Measurements from ENCODE around the gene C21orf58.

C21orf58 gene

DNA sequence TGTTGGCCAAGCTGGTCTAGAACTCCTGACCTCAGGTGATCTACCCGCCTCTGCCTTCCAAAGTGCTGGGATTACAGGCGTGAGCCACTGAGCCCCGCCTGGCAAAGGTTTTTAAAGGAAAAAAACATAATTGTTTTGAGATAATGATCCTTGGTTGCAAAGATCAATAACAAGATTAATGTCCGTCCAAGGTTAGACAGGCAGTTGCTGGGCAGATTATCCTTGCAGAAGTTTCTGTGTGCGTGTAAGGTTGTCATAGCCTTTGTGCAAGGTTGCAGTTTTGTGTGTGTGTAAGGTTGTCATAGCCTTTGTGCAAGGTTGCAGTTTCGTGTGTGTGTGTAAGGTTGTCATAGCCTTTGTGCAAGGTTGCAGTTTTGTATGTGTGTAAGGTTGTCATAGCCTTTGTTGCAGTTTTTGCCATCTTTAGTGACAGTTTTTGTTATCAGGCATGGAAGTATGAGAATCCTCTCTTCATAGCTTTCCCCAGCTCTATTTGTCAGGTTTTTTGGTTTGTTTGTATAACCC, 34.0 kb downstream of the C21orf58 start:
- no peak for DNase-seq

DNA sequence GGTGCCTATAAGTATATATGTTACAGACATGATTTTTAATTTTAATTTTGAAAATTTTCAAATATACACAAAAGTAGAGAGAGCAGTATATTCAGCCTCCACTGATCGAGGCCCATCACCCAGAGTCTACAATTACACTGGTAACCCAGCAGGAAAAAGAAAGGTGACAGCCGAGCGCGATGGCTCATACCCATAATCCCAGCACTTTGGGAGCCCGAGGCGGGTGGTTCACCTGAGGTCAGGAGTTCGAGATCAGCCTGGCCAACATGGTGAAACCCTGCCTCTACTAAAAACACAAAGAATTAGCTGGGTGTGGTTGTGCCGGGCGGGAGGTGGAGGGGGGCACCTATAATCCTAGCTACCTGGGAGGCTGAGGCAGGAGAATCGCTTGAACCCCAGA, 36.1 kb downstream of the C21orf58 start:
- DNase-seq = no peak

DNA sequence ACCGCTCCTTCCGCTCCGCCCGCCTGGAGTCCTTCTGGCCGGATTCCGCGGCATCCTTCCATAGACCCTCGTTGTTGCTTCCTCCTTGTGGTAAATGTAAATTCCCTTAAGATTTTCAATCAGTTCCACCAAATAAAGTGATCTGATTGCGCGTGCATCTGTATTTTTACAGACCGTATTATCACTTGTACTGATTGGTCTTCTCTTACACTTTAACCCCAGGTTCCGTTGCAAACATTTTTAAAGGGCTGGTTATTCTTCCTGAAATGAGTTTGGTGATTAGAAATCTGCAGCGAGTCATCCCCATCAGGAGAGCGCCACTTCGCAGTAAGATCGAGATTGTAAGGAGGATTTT, 37.0 kb downstream of the C21orf58 start:
- DNase-seq = no peak

DNA sequence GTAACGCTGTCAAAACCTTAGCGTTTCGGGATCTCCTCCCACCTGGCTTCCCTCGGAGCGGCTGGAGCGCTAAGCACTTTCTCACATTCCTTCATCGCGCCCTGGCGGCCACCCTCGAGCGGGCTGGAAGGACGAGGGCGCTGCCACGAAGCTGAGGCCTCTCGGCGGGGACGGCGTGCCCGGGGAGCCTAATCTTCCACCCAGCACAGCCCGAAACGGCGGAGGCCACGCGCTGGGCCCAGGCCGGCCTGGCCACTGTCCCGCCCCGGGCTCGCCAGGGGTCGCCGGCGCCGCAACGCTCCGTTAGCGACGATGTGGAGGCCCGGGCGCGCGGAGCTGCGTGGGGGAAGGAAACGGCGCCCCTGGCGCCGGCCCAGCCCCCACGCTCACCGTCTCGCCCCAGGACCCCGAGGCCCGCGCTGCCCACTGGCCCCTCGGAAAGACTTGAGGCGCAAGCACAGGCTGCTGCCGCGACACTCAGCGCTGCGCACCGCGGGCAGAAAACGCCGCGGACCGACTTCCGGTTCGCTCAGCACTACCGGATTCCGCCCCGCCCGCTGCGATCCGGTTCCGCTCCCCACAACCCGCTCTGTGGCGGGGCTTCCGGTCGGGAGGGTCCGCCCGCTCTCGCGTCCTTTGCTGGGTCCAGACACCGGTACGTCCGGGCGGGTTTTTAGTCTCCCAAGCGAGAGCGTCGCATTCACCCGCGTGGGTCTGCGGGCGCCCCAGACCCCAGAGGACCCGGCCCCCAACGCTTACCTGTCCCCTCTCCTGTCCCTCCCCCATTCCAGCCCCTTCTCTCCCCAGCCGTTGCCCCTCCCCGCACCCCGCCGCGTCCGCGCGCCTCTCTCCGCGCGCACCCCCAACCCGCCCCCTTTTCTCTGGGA, 37.7 kb downstream of the C21orf58 start, which contains the start of gene YBEY:
Gene YBEY (plus strand): TSS at position 582 of the 887 bp plus-strand sequence. CDS start 572 bp downstream, outside the sequence.
- peak; percentile 78 for DNase-seq

DNA sequence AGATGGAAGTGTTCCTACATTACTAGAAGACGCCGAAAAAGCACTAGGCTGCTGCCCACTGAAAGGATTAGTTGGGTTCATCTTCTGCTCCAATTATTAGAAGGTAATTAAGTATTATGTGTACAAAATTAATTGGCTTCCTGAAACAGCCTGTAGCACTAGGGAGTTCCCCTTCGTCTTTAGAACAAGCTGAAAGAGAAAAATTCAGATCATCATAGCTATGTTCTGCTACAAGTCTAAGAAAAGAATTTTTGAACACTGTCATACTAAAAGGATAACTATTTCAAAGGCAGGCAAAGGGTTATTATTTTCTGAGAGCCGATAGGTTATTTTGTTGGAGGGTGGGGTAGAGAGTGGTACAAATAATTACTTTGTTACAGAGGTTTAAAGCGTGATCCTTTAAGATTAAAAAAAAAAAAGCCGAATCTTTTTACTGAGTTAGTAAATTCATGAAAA, 38.4 kb downstream of the C21orf58 start, which contains the start of gene MCM3AP:
Gene MCM3AP (minus strand): TSS at position 406 of the 456 bp plus-strand sequence. CDS start 325 bp downstream, at position 81.
- DNase-seq = no peak

DNA sequence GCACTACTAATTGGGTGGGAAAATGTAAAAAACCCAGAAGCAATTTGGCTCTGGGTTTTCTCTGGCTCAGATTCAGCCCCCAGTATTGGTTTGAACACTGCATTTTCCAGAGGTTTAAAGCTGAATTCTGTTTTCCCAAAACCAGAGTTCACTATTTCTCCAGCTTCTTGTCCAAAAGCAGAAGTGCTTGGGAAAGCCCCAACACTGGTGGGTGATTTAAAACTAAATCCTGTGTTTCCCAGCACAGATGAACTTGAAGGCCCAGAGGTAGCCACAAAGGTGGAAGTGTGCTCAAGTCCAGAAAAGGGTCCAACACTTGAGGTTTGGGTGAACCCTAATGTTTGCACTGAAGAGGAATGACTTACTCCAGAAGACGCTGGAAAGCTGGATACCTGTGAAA, 38.9 kb downstream of the C21orf58 start:
- no peak for DNase-seq

DNA sequence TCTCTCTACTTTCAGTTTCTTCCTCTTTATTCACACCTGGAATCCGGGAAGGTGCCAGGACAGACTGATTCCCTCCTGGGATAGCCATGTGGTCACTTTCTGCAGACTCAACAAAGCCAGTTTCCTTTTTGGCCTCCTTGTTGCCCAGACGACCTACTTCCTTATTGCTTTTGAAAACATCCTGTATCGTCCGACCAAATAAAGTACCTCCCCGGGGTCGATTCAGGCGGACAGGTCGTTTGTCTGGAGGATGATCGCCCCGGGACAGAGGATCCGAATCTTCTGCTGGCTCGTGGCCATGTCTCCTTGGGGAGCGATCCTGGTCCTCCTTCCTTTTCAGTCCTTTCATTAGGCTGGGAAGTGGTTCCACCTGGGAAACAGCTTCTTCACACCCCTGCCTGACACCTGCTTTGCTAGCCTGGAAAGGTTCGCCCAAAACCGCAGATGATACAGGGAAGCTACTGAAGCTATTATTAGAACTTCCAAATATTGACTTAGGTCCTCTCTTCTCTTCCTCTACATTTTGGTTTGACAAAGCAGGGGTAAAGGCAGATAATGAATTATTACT, 39.5 kb downstream of the C21orf58 start:
- DNase-seq = no peak

DNA sequence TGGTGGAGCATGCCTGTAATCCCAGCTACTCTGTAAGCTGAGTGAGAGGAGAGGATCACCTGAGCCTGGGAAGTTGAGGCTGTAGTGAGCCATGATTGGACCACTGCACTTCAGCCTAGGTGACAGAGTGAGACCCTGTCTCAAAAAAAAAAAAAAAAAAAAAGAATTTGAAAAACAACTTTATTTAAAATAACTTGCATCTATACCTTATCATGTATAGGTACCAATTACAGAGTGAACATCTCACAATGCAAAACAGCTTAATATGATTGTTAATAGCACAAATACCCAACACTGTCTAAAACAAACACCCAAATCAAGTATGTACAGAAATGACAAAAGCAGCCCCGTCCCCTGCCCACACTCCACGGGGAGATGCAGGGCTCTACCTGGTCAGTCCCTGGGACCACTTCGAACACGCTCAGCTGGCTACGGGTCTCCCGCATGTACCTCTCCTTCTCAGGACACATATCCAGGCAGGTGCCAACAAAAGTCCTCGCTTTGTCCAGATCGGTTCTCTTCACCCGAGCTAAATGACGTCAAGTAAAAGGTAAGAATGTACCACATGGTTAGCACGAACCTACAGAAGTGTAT, 48.8 kb downstream of the C21orf58 start:
- DNase-seq = no peak

DNA sequence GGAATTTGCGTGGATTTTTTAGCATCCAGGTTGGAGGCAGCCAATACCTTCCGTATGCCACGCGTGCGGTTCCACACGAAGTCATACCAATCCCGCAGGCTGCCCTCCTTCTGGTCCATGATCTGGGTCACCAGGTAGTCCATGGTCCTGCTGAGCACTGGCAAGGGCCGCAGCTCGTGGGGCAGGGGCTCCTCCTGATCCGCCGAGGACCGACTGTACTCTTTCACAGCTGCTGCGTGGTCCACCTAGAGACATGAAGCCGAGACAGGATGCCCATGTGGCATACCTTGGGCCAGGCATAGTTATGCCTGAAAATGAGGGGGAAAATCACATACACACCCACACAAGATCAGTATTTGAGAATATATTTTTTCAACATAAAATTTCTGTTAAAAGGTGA, 50.3 kb downstream of the C21orf58 start:
- DNase-seq = no peak

DNA sequence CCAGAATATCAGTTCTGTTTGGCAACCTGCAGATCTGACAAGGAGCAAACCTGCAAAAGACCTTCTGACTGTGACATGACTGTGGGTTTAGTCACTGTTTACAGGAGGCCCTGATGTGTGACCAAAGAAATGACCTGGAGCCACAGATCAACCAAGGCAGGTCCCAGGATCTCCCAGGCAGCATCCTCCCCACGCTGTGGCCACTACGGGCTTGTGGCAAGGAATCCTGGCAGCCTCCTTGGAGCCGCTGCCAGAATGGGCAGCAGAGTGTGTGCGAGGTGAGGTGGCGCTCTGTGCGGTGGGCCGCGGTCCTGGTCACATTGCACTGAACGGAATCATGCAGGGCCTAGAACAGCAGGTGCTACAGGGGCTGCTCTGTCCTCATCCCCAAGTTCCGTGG, 54.2 kb downstream of the C21orf58 start:
- no peak for DNase-seq

DNA sequence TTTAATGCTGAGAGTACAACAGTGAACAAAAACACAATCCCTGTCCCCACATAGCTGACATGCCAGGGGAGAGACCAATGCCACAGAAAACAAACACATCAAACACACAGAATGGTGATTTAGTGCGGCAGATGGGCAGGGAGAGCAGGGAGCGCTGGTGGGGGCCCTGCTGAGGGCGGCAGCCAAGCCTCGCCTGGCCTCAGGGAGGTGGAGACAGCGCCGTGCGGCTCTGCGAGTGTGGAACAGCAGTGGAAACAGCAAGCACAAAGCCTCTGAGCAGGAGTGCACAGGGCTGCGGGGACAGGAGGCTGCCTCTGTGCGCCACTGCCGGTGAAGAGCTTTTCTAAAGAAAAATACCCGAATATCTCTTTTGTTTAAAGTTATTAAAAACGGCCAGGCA, 55.3 kb downstream of the C21orf58 start:
- no peak for DNase-seq

DNA sequence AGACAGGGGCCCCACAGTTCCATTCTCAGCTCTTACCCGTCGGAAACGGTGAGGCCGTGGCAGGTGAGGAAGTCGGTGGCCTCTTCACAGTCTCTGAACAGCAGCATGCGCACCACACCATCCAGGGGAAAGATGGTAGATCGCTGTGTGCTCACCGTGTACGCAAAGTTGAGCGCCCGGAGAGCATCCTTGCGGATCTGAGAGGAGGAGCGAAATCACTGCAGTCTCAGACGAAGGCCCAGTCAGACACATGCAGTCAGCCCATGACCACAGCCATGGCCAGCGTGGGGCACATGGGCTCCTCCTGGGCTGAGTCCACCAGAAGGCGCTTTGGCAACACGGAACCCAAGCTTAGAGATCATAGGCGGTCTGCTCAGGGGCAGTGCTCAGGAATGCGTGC, 56.7 kb downstream of the C21orf58 start:
- DNase-seq = no peak

DNA sequence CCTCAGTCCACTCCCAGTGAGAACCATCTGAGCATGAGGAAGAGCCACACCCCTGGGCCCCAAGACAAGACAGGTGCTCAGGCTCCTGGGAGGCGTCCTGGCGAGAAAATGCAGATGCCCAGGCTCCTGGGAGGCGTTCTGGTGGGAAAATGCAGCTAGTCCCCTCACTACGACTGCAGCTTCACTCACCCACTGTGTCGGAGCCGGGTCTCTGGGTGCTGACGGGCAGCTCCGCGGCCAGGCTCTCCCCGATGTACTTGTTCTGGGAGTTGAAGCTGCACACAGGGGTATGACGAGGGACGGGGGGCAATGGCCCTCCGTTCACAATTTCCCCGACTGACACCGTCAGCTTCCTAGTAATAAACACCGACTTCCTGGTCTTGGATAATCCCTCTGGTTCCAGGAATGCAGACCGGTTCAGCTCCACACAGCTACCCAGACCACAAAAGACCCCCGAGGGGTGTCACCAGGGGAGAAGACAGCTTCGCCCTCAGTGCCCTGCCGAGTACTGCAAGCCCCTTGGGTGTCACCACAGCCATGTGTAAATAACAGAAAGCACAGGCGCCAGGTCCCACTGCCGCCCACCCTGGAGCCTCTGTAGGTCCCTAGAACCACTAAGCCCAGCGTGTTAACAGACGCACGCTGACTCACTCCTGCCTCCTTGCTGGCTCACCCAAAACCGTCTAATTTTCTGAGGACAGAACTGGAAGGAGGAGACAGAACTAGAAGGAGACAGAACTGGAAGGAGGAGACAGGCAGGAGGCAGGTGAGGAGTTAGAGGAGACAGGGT, 57.7 kb downstream of the C21orf58 start:
- no peak for DNase-seq

DNA sequence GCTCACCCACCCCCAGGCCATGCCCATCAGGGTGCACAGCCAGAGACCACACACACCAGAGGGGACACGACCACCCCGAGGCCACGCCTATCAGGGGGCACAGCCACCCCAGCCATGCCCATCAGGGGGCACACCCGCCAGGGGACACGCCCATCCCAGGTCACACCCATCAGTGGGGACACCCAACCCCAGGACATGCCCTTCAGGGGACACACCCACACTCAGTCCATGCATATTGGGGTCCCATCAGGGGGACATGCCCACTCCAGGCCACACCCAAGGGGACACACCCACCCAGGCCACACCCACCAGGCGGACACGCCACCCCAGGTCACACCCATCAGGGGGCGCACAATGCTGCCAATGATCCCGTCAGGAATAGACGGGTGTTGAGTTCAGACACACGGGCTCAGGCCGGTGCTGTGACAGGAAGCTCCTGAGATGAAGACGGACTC, 59.0 kb downstream of the C21orf58 start:
- DNase-seq = no peak

DNA sequence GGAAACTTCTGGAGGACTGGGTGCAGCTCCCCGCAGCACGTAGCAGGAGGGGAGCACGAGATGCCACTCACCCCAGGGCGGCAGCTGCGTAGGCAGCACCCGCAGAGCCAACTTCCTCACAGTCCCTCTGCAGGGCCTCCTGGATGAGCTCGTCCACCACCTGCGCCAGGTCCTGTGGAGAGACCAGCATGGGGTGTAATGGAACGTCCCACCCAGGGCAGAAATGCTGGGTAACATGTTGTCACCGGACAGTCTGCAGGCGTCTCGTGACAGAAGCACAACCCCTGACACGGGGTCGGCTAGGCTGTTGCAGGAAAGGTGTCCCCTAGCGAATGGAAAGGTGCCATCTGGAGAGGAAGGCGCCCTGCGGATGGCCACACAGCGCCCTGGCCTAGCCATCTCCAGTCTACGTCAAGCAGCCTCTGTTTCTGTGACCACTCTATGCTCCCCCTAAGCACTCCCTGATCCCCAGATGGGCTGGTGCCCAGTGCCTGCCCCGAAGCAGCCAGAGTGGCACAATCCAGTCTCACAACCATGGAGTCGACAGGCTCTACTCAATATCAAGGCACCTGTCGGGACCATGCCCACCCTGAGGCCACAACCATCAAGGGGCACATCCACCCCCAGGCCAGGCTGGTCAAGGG, 59.5 kb downstream of the C21orf58 start:
- DNase-seq = no peak

DNA sequence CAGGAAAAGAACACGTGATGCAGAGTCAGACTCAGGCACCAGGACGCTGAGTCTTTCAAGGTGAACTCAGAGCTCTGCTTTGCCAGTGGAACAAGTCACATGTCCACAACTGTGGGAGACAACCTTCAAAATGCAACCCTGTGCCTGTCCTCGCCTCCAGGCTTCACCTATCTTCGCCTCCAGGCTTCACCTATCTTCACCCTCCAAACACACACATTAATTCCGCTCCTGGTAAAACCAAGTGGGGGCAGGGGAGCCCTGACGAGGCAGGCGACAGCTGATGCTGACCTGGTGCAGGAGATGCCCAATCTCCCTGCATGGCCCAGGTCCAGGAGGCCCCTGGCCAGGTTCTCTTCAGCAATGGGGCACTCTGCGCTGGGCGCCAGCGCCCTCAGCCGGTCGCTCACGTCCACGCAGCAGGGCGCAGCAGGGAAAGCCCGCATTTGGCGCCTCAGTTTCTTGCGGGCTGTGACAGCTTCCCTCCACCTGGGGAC, 67.1 kb downstream of the C21orf58 start:
- no peak for DNase-seq

DNA sequence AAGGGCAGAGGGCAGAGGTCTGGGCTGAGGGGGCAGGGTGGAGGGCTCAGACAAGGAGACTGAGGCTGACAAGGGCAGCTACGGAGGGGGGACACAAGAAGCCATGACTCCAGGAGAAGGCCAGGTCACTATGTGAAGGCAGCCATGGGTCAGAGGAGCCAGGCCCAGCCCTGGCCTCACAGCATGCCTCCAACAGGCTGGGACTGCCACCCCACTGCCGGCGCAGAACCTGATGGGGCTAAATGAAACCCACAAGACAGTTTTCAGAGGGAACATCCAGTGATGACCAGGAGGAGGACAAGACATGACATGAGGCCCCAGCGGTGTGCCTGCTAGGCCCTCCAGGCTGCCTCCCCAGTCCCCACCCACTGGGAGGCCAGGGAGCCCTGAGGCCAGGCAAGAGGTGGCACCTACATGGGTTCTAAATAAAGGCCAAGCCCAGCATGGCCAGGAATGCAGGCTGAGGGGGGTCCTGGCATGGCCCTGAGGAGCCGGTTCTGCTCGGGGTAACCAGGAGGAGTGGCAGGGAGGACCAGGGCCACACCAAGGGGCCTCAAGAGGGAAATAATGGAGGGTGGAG, 67.8 kb downstream of the C21orf58 start:
- DNase-seq = no peak

DNA sequence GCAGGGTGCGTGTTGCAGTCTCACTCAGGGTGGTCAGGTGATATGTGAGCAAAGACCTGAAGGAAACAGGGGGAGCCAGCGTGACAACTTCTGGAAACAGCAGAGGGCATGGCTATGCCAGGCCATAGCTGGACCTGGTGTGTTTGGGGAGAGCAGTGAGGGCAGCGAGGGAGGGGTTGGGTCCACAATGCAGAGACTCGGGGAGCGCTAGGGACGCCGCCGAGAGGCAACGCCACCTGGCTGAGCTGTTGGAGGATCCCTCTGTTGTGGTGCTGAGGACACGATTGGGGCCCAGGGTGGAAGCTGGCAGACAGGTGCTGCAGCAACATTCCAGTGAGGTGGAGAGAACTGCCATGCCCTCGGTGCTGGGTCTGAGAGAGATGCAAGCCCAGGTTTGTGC, 68.5 kb downstream of the C21orf58 start:
- no peak for DNase-seq

DNA sequence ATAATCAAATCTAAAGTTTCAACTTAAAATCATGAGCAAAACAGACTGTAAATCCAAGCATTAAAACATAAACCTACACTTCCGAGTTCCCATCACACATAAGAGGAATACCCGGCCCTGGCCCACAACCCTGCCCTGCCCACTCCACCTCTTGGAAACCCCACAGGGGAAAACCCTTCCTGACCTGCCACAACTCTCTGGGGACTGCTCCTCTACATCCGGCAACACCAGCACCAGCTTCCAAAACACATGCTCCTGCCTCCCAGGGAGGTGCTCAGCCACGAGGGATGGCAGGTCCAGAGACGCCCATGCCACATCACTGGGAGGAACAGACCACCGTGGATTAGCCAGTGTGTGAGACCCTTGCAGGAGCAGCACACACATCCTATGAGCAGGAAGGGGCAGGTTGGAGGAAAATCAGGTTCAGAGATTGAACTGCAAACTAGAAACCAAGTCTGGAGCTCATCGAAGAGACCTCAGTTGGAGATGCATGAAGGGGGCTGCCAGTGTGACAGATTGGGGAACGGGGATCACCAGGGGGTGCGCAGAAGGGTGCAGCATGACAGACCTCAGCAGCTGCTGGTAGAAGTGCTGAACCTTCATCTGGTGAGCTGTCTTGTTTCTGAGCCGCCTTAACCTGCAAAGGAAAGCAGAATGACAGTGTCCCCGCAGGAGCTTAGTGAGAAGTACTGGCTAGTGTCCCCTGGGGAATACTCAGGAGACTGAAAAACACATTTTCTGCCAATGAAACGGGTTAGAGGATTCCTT, 69.3 kb downstream of the C21orf58 start:
- no peak for DNase-seq

DNA sequence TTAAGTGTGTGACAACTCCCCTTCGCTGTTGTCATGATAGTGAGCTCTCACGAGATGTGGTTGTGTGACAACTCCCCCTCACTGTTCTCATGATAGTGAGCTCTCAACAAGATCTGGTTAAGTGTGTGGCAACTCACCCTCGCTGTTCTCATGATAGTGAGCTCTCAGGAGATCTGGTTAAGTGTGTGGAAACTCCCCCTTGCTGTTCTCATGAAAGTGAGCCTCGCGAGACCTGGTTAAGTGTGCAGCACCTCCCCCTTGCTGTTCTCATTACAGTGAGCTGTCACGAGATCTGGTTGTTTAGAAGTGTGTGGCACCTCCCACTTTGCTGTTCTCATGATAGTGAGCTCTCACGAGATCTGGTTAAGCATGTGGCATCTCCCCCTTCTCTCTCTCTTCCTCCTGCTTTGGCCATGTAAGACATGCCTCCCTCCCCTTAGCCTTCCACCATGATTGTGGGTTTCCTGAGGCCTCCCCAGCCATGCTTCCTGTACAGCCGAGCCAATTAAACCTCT, 70.0 kb downstream of the C21orf58 start:
- peak; percentile 81 for DNase-seq

DNA sequence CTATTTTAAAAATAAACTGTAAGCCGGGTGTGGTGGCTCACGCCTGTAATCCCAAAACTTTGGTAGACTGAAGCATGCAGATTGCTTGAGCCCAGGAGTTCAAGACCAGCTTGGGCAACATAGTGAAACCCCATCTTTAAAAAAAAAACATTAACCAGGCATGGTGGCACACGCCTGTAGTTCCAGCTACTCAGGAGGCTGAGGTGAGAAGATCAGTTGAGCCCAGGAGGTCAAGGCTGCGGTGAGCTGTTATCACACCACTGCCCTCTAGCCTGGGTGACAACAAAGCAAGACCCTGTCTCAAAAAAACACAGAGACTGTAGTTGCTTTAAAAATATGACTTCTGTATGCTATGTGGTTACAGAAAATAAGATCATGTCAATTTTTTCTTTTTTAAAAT, 70.8 kb downstream of the C21orf58 start:
- no peak for DNase-seq

Measured in GDM1 (cell line).